H1 (cell line): ENCODE results near the gene ANKS1B. TPM values are rescaled to one million over a fixed set of nuclear protein-coding genes. Genes with fewer than 3 reads are reported as not detected.

Experiments
- CTCF ChIA-PET: fragments of 300-600 bp; sonication (Branson Sonifier 250); formaldehyde crosslinking; loops from one replicate; lab custom pipeline; 2021; ENCODE audit not compliant: partially characterized antibody; lab: Charles Lee
- POLR2A ChIA-PET: fragments of 300-600 bp; sonication (Branson Sonifier 250); formaldehyde crosslinking; loops from one replicate; lab custom pipeline; 2021; ENCODE audit warnings: inconsistent platforms; ENCODE audit not compliant: partially characterized antibody; lab: Charles Lee
- DNase-seq, 2 experiments: peaks; one replicate each; pipeline versions ENCODE4 v3.0.0 to v3.0.0-alpha.2; 2010 to 2022; ENCODE audit warnings: low spot score in 2 of 2, low read depth in 1 of 2, mixed read lengths in 1 of 2
- FAIRE-seq: peaks from 2 replicates; lab custom pipeline; 2011; peaks lifted over from hg19 to GRCh38; lab: Jason Lieb, UNC
- H2AFZ ChIP-seq: 2 replicates; pipeline ENCODE4 v1.8.1; 2012; ENCODE audit warnings: low read length, inconsistent platforms
- H2AK5ac ChIP-seq: 2 replicates; pipeline ENCODE4 v1.6.1; 2013; ENCODE audit warnings: low read depth, low read length
- H2BK120ac ChIP-seq: replicated peaks from 2 replicates; pipeline ENCODE3; 2013; ENCODE audit warnings: low read depth, low read length, inconsistent platforms
- H2BK12ac ChIP-seq: 2 replicates; pipeline ENCODE4 v1.6.1; 2013; ENCODE audit warnings: low read depth, low read length
- H2BK15ac ChIP-seq: 2 replicates; pipeline ENCODE4 v1.6.1; 2013; ENCODE audit warnings: low read length
- H2BK20ac ChIP-seq: 2 replicates; pipeline ENCODE4 v1.6.1; 2013; ENCODE audit warnings: low read length
- H2BK5ac ChIP-seq: 2 replicates; pipeline ENCODE4 v1.6.1; 2013; ENCODE audit warnings: low read depth, low read length
- H3K14ac ChIP-seq: 2 replicates; pipeline ENCODE4 v1.6.1; 2013; ENCODE audit warnings: inconsistent platforms; ENCODE audit not compliant: insufficient read length
- H3K18ac ChIP-seq: 2 replicates; pipeline ENCODE4 v1.6.1; 2013; ENCODE audit warnings: low read length; ENCODE audit errors: extremely low read depth
- H3K23ac ChIP-seq: 2 replicates; pipeline ENCODE4 v1.6.1; 2013; ENCODE audit warnings: inconsistent platforms; ENCODE audit not compliant: insufficient read length
- H3K23me2 ChIP-seq: 2 replicates; pipeline ENCODE4 v1.6.1; 2013; ENCODE audit warnings: low read depth, low read length
- H3K27ac ChIP-seq: 2 replicates; pipeline ENCODE4 v1.6.1; 2011; ENCODE audit warnings: low read depth, low read length, inconsistent platforms
- H3K27me3 ChIP-seq, 4 experiments: replicated peaks in 1 of 4; 1 replicate in 1 of 4; 2 replicates in 3 of 4; pipeline versions ENCODE4 v1.6.1 to v1.8.1; 2011 to 2013; ENCODE audit warnings: low read length in 3 of 4, mild to moderate bottlenecking in 3 of 4, inconsistent platforms in 2 of 4, mixed read lengths in 2 of 4, moderate library complexity in 1 of 4; ENCODE audit not compliant: control insufficient read depth in 3 of 4, insufficient read depth in 3 of 4; ENCODE audit errors: extremely low read depth in 1 of 4
- H3K36me3 ChIP-seq, 4 experiments: 2 replicates each; pipeline versions ENCODE4 v1.6.1 to v1.8.1; 2011 to 2013; ENCODE audit warnings: mild to moderate bottlenecking in 4 of 4, low read length in 3 of 4, moderate library complexity in 2 of 4, control low read depth in 1 of 4, inconsistent platforms in 1 of 4; ENCODE audit not compliant: insufficient read depth in 4 of 4, control insufficient read depth in 2 of 4
- H3K4ac ChIP-seq: replicated peaks from 2 replicates; pipeline ENCODE3; 2013; ENCODE audit warnings: low read length, low read depth, mixed read lengths, inconsistent platforms; ENCODE audit not compliant: insufficient read length
- H3K4me1 ChIP-seq, 4 experiments: replicated peaks in 1 of 4; 1 replicate in 1 of 4; 2 replicates in 3 of 4; pipeline versions ENCODE4 v1.6.1 to v1.8.1; 2011 to 2013; ENCODE audit warnings: low read length in 3 of 4, inconsistent platforms in 2 of 4, mixed read lengths in 1 of 4; ENCODE audit not compliant: insufficient read depth in 4 of 4, control insufficient read depth in 3 of 4
- H3K4me2 ChIP-seq, 2 experiments: 2 replicates each; pipeline versions ENCODE4 v1.6.1 to v1.8.1; 2011 to 2013; ENCODE audit warnings: low read depth in 2 of 2, low read length in 2 of 2, control low read depth in 1 of 2, inconsistent platforms in 1 of 2, mild to moderate bottlenecking in 1 of 2; ENCODE audit not compliant: insufficient read depth in 1 of 2
- H3K4me3 ChIP-seq, 4 experiments: fragments of 200-600, 300-600 bp in 1 of 4; sonication (generic), shearing (Covaris generic), sonication (Bioruptor Twin) in 1 of 4; 2 replicates each; pipeline versions ENCODE4 v1.5.1 to v1.8.1; 2011 to 2016; ENCODE audit warnings: low read length in 4 of 4, low read depth in 3 of 4, control low read depth in 2 of 4, inconsistent platforms in 2 of 4, mild to moderate bottlenecking in 2 of 4, mixed read lengths in 1 of 4, moderate library complexity in 1 of 4; ENCODE audit not compliant: insufficient read depth in 2 of 4; ENCODE audit errors: extremely low read depth in 1 of 4
- H3K56ac ChIP-seq: replicated peaks from 2 replicates; pipeline ENCODE3; 2013; ENCODE audit warnings: low read depth, mild to moderate bottlenecking, mixed read lengths, low read length, inconsistent platforms; ENCODE audit not compliant: insufficient read length
- H3K79me1 ChIP-seq: 2 replicates; pipeline ENCODE4 v1.6.1; 2013; ENCODE audit warnings: low read depth, low read length, control low read depth
- H3K79me2 ChIP-seq, 2 experiments: 2 replicates each; pipeline versions ENCODE4 v1.6.1 to v1.8.1; 2012 to 2013; ENCODE audit warnings: low read length in 2 of 2, mild to moderate bottlenecking in 2 of 2, inconsistent platforms in 1 of 2; ENCODE audit not compliant: insufficient read depth in 2 of 2, control insufficient read depth in 1 of 2
- H3K9ac ChIP-seq, 4 experiments: replicated peaks in 1 of 4; 1 replicate in 1 of 4; 2 replicates in 3 of 4; pipeline versions ENCODE4 v1.6.1 to v1.8.1; 2011 to 2013; ENCODE audit warnings: low read depth in 3 of 4, low read length in 3 of 4, control low read depth in 2 of 4, mild to moderate bottlenecking in 2 of 4, moderate library complexity in 2 of 4, inconsistent platforms in 1 of 4; ENCODE audit errors: extremely low read depth in 1 of 4
- H3K9me3 ChIP-seq, 2 experiments: 2 replicates each; pipeline versions ENCODE4 v1.6.1 to v1.8.1; 2012 to 2013; ENCODE audit warnings: mild to moderate bottlenecking in 2 of 2, moderate library complexity in 2 of 2, control low read depth in 1 of 2, inconsistent platforms in 1 of 2, low read depth in 1 of 2, low read length in 1 of 2, mixed read lengths in 1 of 2; ENCODE audit not compliant: insufficient read depth in 2 of 2
- H4K20me1 ChIP-seq, 2 experiments: replicated peaks in 1 of 2; 2 replicates each; pipeline versions ENCODE3 to v1.8.1; 2011 to 2013; ENCODE audit warnings: inconsistent platforms in 2 of 2, low read length in 2 of 2, mild to moderate bottlenecking in 1 of 2; ENCODE audit not compliant: insufficient read depth in 2 of 2, control insufficient read depth in 1 of 2
- H4K5ac ChIP-seq: 2 replicates; pipeline ENCODE4 v1.6.1; 2013; ENCODE audit warnings: low read length, low read depth, mixed read lengths, inconsistent platforms; ENCODE audit not compliant: insufficient read length
- H4K8ac ChIP-seq: 2 replicates; pipeline ENCODE4 v1.8.0; 2013; ENCODE audit warnings: mild to moderate bottlenecking, moderate library complexity, low read length, inconsistent platforms; ENCODE audit not compliant: insufficient read depth; ENCODE audit errors: extremely low read depth
- H4K91ac ChIP-seq: replicated peaks from 2 replicates; pipeline ENCODE3; 2013; ENCODE audit warnings: low read length, mixed read lengths, inconsistent platforms; ENCODE audit not compliant: insufficient read length
- ATF3 ChIP-seq: IDR thresholded peaks from 2 replicates; pipeline ENCODE4 v1.6.1; 2011; ENCODE audit warnings: low read depth, mild to moderate bottlenecking, low read length; ENCODE audit not compliant: insufficient read depth
- CHD2 ChIP-seq: IDR thresholded peaks from 2 replicates; pipeline ENCODE4 v1.6.1; 2012; ENCODE audit warnings: low read length, improper control_type of control experiment
- CREB1 ChIP-seq: IDR thresholded peaks from 2 replicates; pipeline ENCODE4 v1.6.1; 2012; ENCODE audit warnings: inconsistent platforms
- GABPA ChIP-seq: IDR thresholded peaks from 2 replicates; pipeline ENCODE4 v1.6.1; 2011; ENCODE audit warnings: mild to moderate bottlenecking, low read length, moderate library complexity, borderline replicate concordance; ENCODE audit not compliant: insufficient read depth
- GTF2F1 ChIP-seq: IDR thresholded peaks from 2 replicates; pipeline ENCODE4 v1.6.1; 2012; ENCODE audit warnings: low read depth, low read length, improper control_type of control experiment, borderline replicate concordance
- POU5F1 ChIP-seq: IDR thresholded peaks from 2 replicates; pipeline ENCODE4 v1.6.1; 2011; ENCODE audit warnings: low read depth, mild to moderate bottlenecking, low read length, moderate library complexity
- RNF2 ChIP-seq: fragments of 200-900, 300-1000 bp; sonication (generic); IDR thresholded peaks from 2 replicates; pipeline ENCODE4 v1.7.1; 2016; ENCODE audit warnings: borderline replicate concordance, low read depth, mild to moderate bottlenecking, antibody characterized with exemption, low read length; ENCODE audit not compliant: poor library complexity, severe bottlenecking; ENCODE audit errors: missing control alignments
- SIRT6 ChIP-seq: IDR thresholded peaks from one replicate; pipeline ENCODE4 v1.7.1; 2012; ENCODE audit warnings: low read length, inconsistent platforms
- TAF7 ChIP-seq: optimal IDR thresholded peaks from 2 replicates; pipeline ENCODE3; 2011; ENCODE audit warnings: low read depth, mild to moderate bottlenecking, inconsistent platforms, low read length, moderate library complexity, borderline replicate concordance
- YY1 ChIP-seq: IDR thresholded peaks from 2 replicates; pipeline ENCODE4 v1.6.1; 2011; ENCODE audit warnings: low read depth, mild to moderate bottlenecking, low read length
- WGBS, 2 experiments: shearing (Covaris generic) in 1 of 2; methylation state at CpG; one replicate each; pipeline versions ENCODE4 v1.1.6 to v1.1.7; 2013 to 2015; ENCODE audit warnings: low lambda C conversion rate in 2 of 2, mixed read lengths in 2 of 2, inconsistent platforms in 1 of 2, low coverage in 1 of 2, missing lambda C conversion rate in 1 of 2; ENCODE audit not compliant: insufficient replicate concordance in 2 of 2, insufficient coverage in 1 of 2, insufficient read length in 1 of 2; ENCODE audit errors: extremely low coverage in 1 of 2, missing lambda C conversion rate in 1 of 2; 5-methylcytosine and 5-hydroxymethylcytosine counted together
- polyA plus RNA-seq, 7 experiments: library from polyadenylated mRNA; depleted of rRNA in 3 of 7; stranded (reverse) in 5 of 7; unstranded in 2 of 7; fragments of >200 nt in 5 of 7; fragments of 200-250 nt in 2 of 7; gene quantifications; 1 replicate in 5 of 7; 2 replicates in 1 of 7; 4 replicates in 1 of 7; pipeline versions ENCODE4 v1.2.1 to v1.2.3, GENCODE V29; 2011 to 2013; ENCODE audit warnings: missing spikeins in 2 of 7, mixed read lengths in 2 of 7
- total RNA-seq: library from RNA; stranded (reverse); fragmentation: NEBNext Ultra II Directional; extraction: Animal tissue kit (Norgen Biotek cat#: 25700); gene quantifications from 2 replicates; pipeline ENCODE4 v1.2.1, GENCODE V29; 2021

The ANKS1B gene
- total and polyA plus RNA-seq, 2 of the 8 experiments (the other 6 are each of a cell fraction or from before 2014, with no cell fraction given), result 2.7 to 6.1 TPM

DNA sequence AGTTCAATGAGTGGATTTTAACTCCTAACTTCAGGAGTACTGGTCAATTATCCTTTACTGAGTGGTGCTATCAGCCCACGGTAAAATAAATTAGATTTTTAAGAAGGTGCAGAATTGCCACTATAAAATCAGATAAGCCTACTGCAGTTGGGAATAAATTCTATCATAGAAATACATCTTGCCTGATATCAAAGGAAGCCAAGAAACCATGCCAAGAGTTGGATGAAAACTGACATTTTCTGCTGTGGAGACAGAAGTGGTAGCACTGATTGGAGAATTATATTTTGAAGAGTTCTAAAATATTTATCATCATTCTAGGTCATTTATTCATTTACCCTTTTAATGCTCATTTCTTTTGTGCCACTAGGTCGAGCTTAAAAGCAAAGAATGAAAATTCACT, 874.5 kb downstream of the ANKS1B start:
- DNase-seq (no peak), FAIRE-seq (no peak)
- ChIA-PET CTCF (interaction anchor here (1.3 to 1.6 kb wide), 3 partner anchors 8 to 66 kb away, joined by 3 to 4 read pairs (median 3); no protein-coding TSS in a partner anchor), POLR2A (no interaction called here)
- Histone ChIP-seq H3K4ac (no peak overlapping the region), H2BK12ac (no peak overlapping the region), H3K18ac (no peak overlapping the region), H2BK15ac (no peak overlapping the region), H2BK120ac (no peak overlapping the region), H3K56ac (no peak overlapping the region), H4K91ac (no peak overlapping the region), H3K79me2 (no peaks in the 10 kb centered on the region), H2AFZ (no peak overlapping the region), H4K5ac (no peak overlapping the region), H3K79me1 (no peaks in the 10 kb centered on the region), H3K23ac (no peak overlapping the region), H3K36me3 (no peaks in the 10 kb centered on the region), H3K9ac (no peak overlapping the region), H3K4me1 (0 out of 7 replicates have a peak, but pooled peaks cover 0 to 5% (median 0%) of the 10 kb centered on the region in 4 experiments), H3K4me3 (no peak overlapping the region), H2BK20ac (no peak overlapping the region), H3K4me2 (no peak overlapping the region), H4K8ac (no peak overlapping the region), H4K20me1 (no peaks in the 10 kb centered on the region), H3K9me3 (no peaks in the 10 kb centered on the region), H3K23me2 (no peaks in the 10 kb centered on the region), H2BK5ac (no peak overlapping the region), H3K27ac (no peak overlapping the region), H2AK5ac (no peak overlapping the region), H3K14ac (no peak overlapping the region), H3K27me3 (no peaks in the 10 kb centered on the region)
- TF ChIP-seq SIRT6, result no peak
- TF ChIP-seq GABPA, result no peak
- no peak for TF ChIP-seq YY1
- TF ChIP-seq TAF7, result no peak
- no peak for TF ChIP-seq GTF2F1
- no peak for TF ChIP-seq RNF2
- TF ChIP-seq CHD2, result no peak
- no peak for TF ChIP-seq CREB1
- no peak for TF ChIP-seq ATF3
- no peak for TF ChIP-seq POU5F1
- WGBS, 2 experiments, result 91% methylated on average over 2 of the region's 2 CpGs; no CpG with 5 or more reads in 1 of the 2 experiments
